Forelimb muscle (tissue), 1 donor: ENCODE results near the gene POU2AF1. TPM values are rescaled to one million over a fixed set of nuclear protein-coding genes. Genes with fewer than 3 reads are reported as not detected.

ENCODE experiments used
- DNase-seq: peaks from one replicate; pipeline ENCODE4 v3.0.0-alpha.2; 2013; ENCODE audit warnings: low read depth
- polyA plus RNA-seq: library from polyadenylated mRNA; unstranded; fragments of 120-200 nt; gene quantifications from one replicate; pipeline ENCODE4 v1.2.1, GENCODE V29; 2013; ENCODE audit not compliant: insufficient read length

POU2AF1 gene
- polyA plus RNA-seq, 1 donor = 0.19 TPM

DNA sequence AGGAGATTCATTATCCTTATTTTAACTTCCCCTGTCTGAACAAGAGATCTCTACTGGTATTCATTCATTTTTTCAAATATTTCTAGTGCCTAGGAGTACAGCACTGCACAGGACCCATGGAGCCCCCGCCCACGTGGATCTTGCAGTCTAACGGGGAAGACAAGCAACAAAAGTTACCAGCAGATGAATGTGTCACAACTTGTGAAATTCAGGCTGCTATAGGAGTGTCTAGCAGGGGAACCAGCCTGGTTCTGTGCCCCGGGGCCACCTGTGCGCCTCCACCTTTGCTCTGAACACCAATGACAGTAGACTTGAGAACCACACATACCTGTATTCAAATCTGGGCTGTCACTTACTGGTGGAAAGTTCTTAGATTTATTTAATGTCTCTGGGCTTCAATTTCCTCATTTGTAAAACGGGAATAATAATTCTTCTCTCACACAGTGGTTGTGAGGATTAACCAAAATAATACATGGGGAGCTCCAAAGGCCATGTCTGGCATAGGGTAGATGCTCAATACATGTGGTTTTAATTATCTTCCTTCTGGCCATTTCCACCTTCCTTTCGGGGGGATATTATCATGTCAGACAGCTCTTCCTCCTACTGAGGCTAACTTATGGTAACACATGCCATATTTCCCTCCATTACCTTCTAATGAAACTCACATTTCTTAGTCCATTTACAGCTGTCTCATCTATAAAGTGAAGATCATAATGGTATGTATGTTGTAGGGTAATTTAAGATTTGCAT lies 17.8 kb downstream of the POU2AF1 start:
- DNase-seq = no peak

- DNase-seq = no peak
Measured at GRCh38 chr11:111360150-111361043, 18.7 kb downstream of the POU2AF1 start.

DNA sequence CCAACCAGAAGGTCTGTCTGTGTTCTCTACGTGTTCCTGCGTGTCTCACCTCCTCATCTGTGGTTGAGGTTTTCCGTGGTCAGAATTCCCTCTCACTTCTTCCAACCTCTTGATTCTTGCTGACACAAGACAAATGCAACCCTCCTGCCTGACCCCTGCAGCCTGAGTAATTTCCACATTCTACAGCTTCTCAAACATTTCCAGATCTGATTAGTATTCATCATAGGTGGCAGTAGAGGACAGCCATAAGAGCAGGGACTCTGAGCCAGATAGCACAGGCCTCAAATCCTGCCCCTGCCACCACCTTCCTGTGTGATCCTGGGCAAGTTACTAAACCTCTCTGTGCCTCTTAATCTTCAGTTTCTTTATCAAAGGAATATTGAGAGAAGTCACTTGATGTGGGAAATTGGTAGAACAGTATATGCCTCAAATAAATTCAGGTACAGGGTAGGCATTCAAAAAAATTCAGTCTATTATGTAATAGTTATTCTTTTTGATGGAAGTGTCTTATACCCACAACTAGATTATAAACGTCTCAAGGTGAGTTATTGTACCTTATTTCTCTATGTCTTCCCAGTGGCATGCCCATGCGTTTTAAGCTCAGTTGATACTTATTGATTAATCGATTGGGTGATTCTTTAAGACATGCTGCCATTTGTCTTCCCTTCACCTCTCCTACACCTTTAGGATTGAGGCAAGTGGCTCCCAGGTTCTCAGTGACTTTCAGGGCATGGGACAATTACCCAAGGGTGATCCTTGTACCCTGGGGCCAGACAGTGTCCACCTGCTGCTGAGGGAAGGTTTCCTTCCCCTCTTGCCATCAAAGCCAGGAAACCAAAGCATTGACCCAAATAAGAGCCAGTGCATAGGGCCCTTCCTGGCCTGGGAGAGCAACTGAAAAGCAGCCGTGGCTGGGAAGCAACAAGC lies 19.6 kb downstream of the POU2AF1 start:
- DNase-seq = no peak

DNA sequence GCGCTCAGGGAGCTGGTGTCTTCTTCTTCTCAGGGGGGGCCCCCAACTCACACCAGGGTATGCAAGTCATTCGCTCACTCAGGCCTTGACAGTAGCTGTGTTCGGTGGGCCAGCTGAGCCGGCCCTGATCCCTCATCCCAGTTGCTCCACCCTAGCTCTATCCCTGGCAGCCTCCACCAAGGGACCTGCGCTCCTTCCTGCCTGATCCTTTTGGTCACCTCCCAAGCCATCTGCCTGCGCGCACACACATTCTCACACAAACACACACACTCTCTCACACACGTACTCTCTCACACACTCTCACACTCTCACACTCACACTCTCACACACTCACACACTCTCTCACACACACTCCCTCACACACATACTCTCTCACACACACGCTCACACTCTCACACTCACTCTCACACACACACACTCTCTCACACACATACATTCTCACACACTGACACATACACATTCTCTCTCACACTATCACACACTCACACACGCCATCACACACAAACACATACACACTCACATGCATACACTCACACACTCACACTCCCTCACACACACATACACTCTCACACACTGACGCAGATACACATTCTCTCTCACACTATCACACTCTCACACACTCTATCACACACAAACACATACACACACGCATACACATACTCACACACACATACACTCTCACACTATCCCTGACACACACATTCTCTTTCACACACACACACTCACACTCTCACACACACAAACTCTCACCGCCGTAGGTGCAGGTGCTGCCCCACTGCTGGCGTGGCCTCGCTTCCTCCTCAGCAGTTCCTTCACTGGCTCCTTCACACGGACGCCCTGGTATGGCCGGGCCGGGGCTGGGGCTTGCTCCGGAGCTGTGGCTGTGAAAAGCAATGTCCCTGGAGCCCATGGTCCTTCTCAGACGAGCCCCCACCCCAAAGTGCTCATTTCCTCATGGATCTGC lies 20.8 kb downstream of the POU2AF1 start:
- no peak for DNase-seq

DNA sequence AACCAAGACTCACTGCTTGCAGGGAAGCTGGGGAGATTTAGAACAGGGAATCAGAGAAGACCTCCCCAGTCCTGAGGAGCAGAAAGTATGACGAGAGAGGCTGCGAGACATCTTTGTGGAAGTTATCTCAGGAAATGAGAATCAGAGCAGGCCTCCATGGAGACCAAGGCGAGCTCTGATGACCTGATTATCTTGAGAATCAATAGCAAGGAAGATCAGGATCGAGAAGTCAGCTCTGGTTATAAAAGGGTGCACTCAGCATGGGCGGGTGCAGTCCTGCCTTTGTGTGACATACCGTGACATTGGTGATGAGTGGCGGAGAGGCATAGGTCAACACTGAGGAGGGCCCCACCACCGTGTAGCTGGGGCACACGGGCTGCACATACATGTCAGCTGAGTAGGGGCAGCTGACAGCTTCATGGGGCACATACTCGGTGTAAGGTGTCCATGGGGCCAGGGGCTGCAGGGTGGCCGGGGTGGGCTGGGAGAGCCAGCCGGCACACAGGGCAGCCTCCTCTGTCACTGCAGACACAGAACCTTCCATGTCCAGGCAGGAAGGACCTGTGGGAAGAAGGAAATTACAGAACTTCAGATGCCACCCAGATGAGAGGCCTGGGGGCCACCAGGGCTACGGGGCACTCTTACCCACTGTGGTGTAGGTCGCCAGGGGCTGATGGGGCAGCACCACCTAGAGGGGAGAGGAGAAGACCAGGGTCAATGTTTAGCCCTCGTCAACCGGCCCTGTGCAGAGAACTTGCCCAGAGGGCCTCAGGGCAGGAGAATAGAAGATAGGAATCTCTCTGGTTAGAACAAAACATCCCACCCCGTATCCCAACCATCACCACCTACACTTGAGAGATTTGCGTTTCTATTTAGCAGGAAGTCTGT lies 21.7 kb downstream of the POU2AF1 start:
- DNase-seq = no peak

DNA sequence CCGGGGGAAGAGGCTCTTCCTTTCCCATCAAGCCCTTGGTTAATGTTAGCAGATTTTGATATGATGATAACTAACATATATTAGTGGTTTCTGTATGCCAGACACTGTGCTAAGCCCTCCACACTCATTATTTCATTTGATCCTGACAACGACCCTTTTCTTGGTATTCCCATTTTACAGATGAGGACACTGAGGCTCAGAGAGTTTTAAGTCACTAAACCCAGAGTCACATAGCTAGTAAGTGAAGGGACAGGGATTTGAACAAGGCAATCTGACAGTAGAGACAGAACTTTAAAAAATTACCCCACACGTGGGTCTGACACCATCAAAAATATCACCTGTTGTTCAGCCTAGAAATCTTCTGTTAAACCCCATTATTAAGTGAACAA lies 22.4 kb downstream of the POU2AF1 start:
- no peak for DNase-seq

GRCh38 chr11:111355956-111356659 lies 23.0 kb downstream of the POU2AF1 start:
- DNase-seq = no peak

DNA sequence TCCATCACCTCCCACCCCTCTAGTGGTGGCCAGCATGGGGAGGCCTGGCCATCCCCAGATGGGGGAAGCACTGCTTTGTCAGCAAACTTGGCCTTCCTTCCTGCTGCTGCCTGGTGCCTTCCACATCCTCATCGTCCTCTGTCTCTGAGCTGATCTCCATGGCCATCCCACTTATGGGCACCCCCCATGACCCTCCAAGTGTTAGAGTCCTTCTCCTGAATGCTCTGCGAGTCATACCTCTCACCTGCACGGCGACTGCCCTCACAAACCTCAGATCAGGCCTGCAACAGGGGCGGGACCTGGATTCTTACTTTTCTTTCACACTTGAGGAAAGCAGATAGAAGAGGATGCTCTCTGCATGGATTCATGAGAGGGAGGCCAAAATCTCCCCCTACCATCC lies 24.0 kb downstream of the POU2AF1 start:
- DNase-seq = no peak

- DNase-seq = no peak
Measured at GRCh38 chr11:111354601-111354891, 24.5 kb downstream of the POU2AF1 start.

- DNase-seq = no peak
Measured at GRCh38 chr11:111353776-111354600, 25.1 kb downstream of the POU2AF1 start.

GRCh38 chr11:111352935-111353710 lies 26.0 kb downstream of the POU2AF1 start:
- no peak for DNase-seq

DNA sequence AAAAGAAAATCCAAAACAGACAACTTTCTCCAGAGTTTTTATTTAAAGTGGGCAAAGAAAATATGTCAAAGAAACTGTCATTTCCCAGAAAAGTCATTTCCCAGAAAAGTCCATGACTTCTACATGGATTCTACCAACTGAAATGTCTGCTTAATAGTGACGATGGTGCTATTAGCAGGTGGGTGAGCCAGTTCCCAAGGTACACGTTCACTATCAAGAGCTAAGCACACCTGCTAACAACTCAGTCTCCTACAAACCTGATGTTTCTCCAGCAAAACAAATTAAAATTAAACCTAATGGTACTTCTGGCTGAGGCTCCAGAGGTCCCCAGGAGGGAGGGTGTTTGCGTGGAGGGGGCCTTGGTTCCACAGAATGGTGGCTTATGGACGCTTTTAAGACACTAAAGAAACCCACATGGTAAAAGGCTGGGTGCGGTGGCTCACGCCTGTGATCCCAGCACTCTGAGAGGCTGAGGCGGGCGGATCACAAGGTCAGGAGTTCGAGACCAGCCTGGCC lies 26.8 kb downstream of the POU2AF1 start:
- no peak for DNase-seq

DNA sequence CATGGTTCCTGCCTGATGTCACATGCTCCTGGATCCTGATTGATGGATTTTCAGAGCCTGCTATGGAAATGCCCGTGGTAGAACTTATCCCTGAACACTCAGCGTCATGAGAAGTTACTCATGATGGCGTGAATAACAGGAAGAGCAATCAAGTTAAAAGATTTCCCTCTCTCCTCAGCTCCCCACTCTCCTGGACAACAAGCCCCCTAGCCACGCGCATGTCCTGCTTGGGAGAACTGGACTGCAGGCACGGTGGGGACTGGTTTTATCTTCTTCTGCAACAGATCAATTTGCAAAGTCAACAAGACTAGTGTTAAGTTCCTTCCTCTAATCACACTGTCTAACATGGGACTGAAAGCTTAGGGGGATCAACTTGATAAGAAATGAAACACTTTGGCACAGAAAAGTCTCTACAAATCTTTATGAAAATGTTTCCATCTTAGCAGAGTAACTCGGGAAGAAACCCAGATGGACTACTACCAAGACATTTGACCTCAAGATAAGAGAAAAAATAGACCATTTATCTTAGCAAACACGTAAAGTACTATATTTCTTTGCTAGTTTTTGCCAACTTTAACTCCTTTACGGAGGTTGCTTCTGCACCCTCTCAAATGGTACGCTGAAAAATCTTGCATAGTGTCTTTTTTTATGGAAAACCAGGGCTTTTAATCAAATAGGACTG lies 27.6 kb downstream of the POU2AF1 start:
- DNase-seq = no peak

- no peak for DNase-seq
Measured at GRCh38 chr11:111350811-111351210, 28.3 kb downstream of the POU2AF1 start.

DNA sequence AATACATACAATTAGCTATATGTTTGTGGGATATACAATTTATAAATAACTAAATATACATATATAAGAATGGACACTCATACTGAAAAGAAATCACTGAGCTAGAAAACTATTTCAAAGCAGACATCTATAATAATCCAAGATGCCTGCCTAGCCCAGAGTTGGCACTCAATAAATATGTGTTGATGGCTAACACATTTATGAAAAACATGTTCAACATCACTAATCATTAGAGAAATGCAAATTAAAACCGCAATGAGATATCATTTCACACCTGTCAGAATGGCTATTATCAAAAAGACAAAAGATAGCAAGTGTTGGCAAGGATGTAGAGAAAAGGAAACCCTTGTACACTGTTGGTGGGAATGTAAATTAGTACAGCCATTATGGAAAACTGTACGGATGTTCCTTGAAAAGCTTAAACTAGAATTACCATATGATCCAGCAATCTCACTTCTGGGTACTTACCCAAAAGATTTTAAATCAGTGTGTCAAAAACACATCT lies 29.8 kb downstream of the POU2AF1 start:
- DNase-seq = no peak

DNA sequence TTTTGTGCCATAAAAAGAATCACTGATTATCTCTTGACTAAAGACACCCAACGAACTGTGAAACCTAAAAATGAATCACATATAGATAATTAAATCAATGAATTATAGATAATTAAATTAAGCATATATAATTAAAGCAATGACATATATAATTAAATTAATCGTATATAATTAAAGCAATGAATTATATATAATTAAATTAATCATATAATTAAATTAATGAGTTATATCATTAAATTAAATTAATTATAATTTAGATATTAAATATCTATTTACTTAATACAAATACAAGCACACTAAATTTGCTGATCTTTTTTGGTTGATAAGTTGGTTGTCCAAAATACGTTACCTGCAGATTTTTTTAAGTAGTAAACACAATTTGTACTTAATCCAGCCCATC lies 30.9 kb downstream of the POU2AF1 start:
- no peak for DNase-seq

DNA sequence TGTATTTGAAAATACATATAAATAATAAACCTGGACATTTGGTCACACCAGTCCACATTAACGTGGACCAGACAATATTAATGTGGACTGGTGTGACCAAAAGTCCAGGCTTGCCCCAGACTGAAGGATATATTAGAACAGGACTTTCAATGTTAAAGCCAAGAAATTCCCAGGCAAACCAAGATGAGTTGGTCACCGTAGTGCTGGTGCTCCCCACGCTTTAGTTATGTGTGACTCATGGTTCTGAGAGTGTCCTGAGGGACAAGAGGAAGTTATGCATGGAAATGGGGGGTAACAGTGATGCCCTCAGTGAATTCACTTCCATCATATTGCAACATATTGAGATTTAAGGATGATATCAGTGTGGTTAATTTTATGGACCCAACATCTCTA lies 31.4 kb downstream of the POU2AF1 start:
- DNase-seq = no peak
